Suprapubic skin (tissue), 4 donors: ENCODE measurements around the gene ORMDL3.

ENCODE experiments used
- CTCF ChIP-seq, 2 donors: fragments of 200-600 bp in 1 of 2; fragments of 450-650 bp in 1 of 2; sonication (generic) in 1 of 2; IDR thresholded peaks; one replicate each; pipeline ENCODE4 v1.5.1; 2016 to 2019; ENCODE audit warnings: antibody characterized with exemption in 2 of 2, mild to moderate bottlenecking in 1 of 2, moderate library complexity in 1 of 2
- POLR2A ChIP-seq, 2 donors: fragments of 450-650 bp; IDR thresholded peaks; one replicate each; pipeline ENCODE4 v1.6.1; 2017; ENCODE audit warnings: antibody characterized with exemption in 2 of 2, mild to moderate bottlenecking in 2 of 2, moderate library complexity in 2 of 2
- POLR2AphosphoS5 ChIP-seq, 3 donors: sonication (generic); formaldehyde crosslinking; IDR thresholded peaks; one replicate each; pipeline ENCODE4 v1.6.1; 2017; ENCODE audit warnings: antibody characterized with exemption in 3 of 3

- TF ChIP-seq POLR2AphosphoS5 (IDR thresholded peaks at IDR 0.05) (no peak), POLR2A (IDR thresholded peaks at IDR 0.05) (no peak), CTCF (IDR thresholded peaks at IDR 0.05) (no peak)
These were observed 11.8 kb downstream of the ORMDL3 start for GRCh38 chr17:39915559-39915958.
